KBM-7 (cell line): ENCODE data around the gene HNF1B.
A peak's percentile ranks its signal among the peaks of the same experiment; 100 is the strongest.

ENCODE experiments used
- DNase-seq: peaks from one replicate; pipeline ENCODE4 v3.0.0-alpha.2; 2015
- in situ Hi-C: fragments of 300-500 bp; cut with MboI; formaldehyde crosslinking; loops from 2 replicates; pipeline ENCODE4 v1.14.3; 2020; ENCODE audit warnings: low sequenced_read_pairs, low pct_unique_long_range_greater_than_20kb, mixed read lengths

HNF1B gene

DNA sequence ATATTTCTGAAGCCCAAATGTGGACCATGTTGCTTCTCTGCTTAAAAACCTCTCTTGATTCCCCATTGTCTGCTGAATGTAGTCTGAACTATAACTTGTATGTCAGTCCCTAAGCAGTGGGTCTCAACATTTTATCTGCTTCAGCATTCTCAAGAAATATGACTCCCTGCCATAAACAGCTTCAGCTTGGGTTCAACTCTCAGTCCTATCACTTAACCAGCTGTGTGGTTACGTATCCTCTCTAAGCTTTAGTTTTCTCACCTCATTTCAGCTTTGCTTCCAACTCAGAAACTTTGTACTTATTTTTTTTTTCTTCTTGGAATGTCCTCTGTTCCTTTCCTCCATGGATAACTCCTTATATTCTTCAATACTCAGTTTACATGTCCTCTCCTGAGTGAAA, 97.0 kb downstream of the HNF1B start:
- no peak for DNase-seq
- in situ Hi-C loops: no loop called here

DNA sequence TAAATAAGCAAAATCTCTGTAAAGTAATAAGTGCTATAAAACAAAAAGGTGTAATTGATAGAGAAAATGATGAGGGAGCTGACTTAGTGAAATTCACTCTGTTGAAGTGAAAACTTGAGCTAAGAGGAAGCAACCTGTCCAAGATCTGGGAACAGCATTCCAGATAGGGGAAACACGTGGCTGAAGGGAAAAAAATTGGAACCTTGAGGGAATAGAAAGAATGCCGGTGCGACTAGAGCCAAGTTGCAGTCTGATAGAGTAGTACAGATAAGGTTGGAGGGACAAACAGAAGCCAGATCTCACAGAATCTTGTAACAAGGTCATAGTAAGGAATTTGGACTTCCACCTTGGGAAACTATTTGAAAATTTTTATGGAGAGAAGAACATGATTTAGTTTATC, 101.0 kb downstream of the HNF1B start:
- no peak for DNase-seq
- in situ Hi-C loops: no loop called here

DNA sequence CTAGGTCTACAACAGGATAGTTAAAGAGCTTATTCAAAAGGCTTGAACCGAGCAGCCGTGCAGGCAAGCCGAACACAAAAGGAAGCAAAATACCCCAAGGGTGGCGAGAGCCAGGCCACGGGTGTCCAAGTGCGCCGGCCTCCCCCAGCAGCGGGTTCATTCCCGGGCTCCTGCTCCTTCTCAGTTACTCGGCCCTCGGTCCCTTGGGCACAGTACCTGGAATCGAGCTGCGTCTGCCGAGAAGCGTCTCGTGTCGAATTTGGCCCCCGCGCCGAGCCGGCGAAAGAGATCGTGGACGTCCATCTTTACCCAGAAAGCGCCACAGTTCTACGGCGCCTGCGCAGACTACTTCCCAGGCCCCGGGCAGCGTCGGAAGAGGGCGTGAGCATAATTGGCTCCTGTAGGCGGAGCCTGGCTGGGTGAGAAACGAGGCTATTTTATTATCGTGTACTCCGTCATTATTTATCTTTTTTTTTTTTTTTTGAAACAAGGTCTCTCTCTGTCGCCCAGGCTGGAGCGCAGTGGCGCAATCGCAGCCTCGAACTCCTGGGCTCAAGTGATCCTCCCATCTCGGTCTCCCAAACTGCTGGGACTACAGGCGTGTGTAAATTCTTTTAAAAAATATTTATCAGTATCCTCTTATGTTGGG, 101.6 kb downstream of the HNF1B start, which contains the start of gene DDX52:
Gene DDX52, minus strand, starts transcription at position 329 of the 649 bp plus-strand sequence. Its CDS starts 26 bp downstream, at position 303.
- in situ Hi-C loops: no loop called here
- peak; percentile 84 for DNase-seq

DNA sequence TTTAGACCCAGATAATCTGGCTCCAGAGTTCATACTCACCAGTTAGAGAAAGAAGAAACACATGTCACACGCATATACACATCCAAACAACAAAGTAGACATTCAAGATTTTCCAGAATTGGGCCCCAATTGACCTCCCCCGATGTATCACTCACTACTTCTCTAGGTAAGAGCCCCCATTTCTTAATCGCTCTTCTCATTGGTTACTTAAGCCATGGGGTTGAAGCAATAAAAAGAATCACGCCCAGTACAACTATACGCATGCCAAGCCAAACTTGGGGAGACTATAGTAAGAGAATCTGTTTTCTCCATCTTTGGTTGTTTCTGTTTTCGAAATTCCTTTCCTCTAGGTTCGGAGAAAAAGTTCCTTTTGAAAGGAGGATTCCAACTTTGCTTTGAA, 102.2 kb downstream of the HNF1B start:
- DNase-seq: peak; percentile 20
- in situ Hi-C loops: no loop called here

DNA sequence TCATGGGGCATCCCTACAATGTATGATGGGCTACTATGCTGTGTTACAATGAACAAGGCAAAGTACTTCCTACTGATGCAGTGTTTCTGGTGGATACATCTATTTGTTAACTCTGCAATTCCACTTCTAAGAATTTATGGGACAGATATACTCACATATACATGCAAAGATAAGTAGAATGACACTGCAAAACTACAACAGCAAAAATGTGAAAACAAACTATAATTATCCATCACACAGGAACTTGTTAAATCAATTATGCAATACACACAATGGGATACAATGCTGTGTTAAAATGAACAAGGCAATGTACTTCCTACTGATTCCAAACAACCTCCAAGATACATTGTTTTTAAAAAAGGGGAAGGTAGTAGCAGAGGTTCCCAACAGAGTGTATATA, 104.8 kb downstream of the HNF1B start:
- in situ Hi-C loops: no loop called here
- peak; percentile 18 for DNase-seq

DNA sequence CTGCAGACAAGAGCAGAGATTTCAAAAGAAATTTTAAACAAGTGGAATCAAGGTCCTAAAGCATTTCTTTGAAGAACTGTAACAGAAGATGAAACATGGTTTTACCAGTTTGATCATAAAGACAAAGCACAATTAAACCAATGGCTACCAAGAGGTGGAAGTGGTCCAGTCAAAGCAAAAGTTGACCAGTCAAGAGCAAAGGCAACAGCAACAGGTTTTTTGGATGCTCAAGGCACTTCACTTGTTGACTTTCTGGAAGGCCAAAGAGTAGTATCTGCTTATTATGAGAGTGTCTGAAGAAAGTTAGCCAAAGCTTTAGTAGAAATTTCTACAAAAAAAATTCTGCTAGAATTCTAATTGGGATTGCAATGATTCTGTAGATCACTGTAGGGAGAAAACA, 106.9 kb downstream of the HNF1B start:
- no peak for DNase-seq
- in situ Hi-C loops: no loop called here
